Pancreas (tissue), 10 donors: ENCODE data around the gene GLB1L3. TPM values are rescaled to one million over a fixed set of nuclear protein-coding genes. Genes with fewer than 3 reads are reported as not detected.

Experiments
- ATAC-seq, 4 donors: fragments of 200-7000 bp; cut with Tn5 transposase; one replicate each; pipeline versions ENCODE4 v1.8.0 to v1.9.1; 2020; ENCODE audit warnings: mild to moderate bottlenecking in 4 of 4, moderate library complexity in 4 of 4
- DNase-seq, 6 donors: peaks; one replicate each; pipeline ENCODE4 v3.0.0-alpha.2; 2020
- FAIRE-seq: peaks from 2 replicates; lab custom pipeline; 2012; peaks lifted over from hg19 to GRCh38; lab: Jason Lieb, UNC
- H3K27ac ChIP-seq, 4 donors: fragments of 200-600 bp; sonication (generic); 1 replicate in 3 of 4; 2 replicates in 1 of 4; pipeline versions ENCODE4 v1.5.0 to v1.8.0; 2020
- H3K27me3 ChIP-seq, 4 donors: fragments of 200-600 bp; one replicate each; pipeline ENCODE4 v1.8.0; 2021
- H3K36me3 ChIP-seq, 3 donors: fragments of 200-600 bp; sonication (generic) in 1 of 3; one replicate each; pipeline versions ENCODE4 v1.5.0 to v1.8.0; 2020 to 2021
- H3K4me1 ChIP-seq, 3 donors: fragments of 200-600 bp; one replicate each; pipeline ENCODE4 v1.8.0; 2021
- H3K4me3 ChIP-seq, 4 donors: fragments of 200-600 bp; sonication (generic) in 2 of 4; one replicate each; pipeline versions ENCODE4 v1.5.0 to v1.8.0; 2020 to 2021
- H3K9me3 ChIP-seq, 4 donors: fragments of 200-600 bp; one replicate each; pipeline ENCODE4 v1.8.0; 2021
- WGBS, 2 donors: extraction: QIAGEN DNeasy Blood & Tissue Kit; methylation state at CpG; one replicate each; pipeline ENCODE4 v1.1.7; 2013; 5-methylcytosine and 5-hydroxymethylcytosine counted together
- intact Hi-C, 3 donors: fragments of 100-400 bp; cut with DNase I; formaldehyde crosslinking; loops; one replicate each; pipeline versions ENCODE4 v1.11.1 to v1.14.2; 2022
- polyA plus RNA-seq, 2 donors: library from polyadenylated mRNA; stranded (reverse); fragments of 200-250 nt; gene quantifications; one replicate each; pipeline ENCODE4 v1.2.3, GENCODE V29; 2013
- total RNA-seq, 6 donors: library from RNA; stranded (reverse); fragmentation: NEBNext Ultra II Directional in 4 of 6; extraction: Animal tissue kit (Norgen Biotek cat#: 25700) in 4 of 6; gene quantifications; one replicate each; pipeline versions ENCODE4 v1.2.1 to v1.2.4, GENCODE V29; 2021 to 2023
- TF ChIP-seq, protein P1 (sequence below), 4 donors: fragments of 200-600 bp; sonication (generic) in 3 of 4; IDR thresholded peaks; one replicate each; pipeline versions ENCODE4 v1.5.0 to v1.8.0; 2021; ENCODE audit warnings: antibody characterized with exemption in 4 of 4
- donor health status: healthy with polysubstance abuse.
- donor health status: DM: no; HTN: no; CAD: no; lungs with moderate emphysema.
- donor health status: DM: no; HTN: no; CAD: no.
- donor health status: control.
- donor health status: control.
- donor health status: Bipolar disorder and iron deficiency.
- donor health status: DM: yes; HTN: yes; CAD: no.
- donor health status: DM: no; HTN: no; CAD: no.
- donor health status: DM: no; HTN: no; CAD: no.
- donor health status: DM: yes; HTN: yes; CAD: no.

The GLB1L3 gene, protein sequence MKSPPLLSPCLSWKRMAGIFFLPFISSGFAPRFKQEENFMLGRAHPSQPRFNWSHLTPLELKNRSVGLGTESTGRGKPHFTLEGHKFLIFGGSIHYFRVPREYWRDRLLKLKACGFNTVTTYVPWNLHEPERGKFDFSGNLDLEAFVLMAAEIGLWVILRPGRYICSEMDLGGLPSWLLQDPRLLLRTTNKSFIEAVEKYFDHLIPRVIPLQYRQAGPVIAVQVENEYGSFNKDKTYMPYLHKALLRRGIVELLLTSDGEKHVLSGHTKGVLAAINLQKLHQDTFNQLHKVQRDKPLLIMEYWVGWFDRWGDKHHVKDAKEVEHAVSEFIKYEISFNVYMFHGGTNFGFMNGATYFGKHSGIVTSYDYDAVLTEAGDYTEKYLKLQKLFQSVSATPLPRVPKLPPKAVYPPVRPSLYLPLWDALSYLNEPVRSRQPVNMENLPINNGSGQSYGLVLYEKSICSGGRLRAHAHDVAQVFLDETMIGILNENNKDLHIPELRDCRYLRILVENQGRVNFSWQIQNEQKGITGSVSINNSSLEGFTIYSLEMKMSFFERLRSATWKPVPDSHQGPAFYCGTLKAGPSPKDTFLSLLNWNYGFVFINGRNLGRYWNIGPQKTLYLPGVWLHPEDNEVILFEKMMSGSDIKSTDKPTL
- total RNA-seq (under 1 TPM in 2 of 6 donors, not detected in 4; 0.12 to 0.13 TPM), polyA plus RNA-seq (under 1 TPM; 0.15 to 0.38 TPM)

DNA sequence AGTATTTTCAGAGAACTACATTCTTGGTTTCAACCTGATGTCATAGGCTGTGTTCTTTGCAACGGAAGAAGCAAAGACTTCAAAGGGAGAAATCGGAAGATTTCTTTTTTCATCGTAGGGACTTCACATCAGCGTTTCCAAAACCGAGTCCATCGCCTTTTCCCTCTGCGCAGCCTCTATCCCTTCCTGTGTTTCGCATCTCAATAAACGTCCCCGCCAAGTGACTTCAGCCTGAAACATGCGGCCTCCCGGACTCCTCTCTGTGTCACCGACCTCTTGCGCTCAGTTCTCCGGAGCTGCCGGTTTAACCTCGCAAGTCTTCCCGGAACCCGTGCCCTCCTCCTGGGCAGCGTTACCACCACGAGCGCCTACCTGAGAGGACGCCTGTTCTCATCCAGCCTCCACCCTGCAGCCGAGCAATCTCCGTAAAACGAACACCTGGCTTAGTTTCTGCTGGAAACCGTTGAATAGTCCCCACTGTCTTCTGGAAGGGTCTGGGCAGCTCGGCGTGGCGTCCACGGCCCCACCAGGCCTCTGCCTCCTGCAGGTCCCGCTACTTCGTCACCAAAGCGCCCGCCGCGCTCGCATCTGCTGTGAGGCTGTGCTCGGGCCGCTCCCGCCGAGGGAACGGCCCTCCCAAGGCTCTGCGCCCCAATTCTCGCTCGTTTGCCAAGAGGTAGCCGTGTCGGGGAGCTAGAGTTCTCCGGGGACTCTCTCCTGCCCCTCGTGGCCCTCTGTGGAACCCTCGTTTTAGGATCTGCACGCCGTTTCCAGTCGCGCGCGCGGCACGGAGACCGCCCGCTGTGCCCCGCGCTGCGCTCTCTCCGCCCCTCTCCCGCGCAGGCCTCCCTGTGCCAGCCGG, at the start of gene GLB1L3:
GLB1L3 (plus strand) TSS at position 846 of the 862 bp plus-strand sequence. CDS start 362 bp downstream, outside the sequence.
- ATAC-seq, result peak; percentile 53 to 81 (median 75)
- peaks cover 0 to 45% (median 24%) of the 10 kb centered on the region in 4 donors for H3K27me3 ChIP-seq
- no peak for FAIRE-seq
- no peaks in the 10 kb centered on the region for H3K9me3 ChIP-seq
- peak in 1 of 6 donors; percentile 68 for DNase-seq
- intact Hi-C loops, result no loop called here
- peak within 1 kb of the TSS in 2 of 4 donors; percentile 13 to 45 for H3K4me3 ChIP-seq
- no peak within 1 kb of the TSS for H3K27ac ChIP-seq
- H3K36me3 ChIP-seq, result no peaks in the 10 kb centered on the region
- TF ChIP-seq, protein P1, sequence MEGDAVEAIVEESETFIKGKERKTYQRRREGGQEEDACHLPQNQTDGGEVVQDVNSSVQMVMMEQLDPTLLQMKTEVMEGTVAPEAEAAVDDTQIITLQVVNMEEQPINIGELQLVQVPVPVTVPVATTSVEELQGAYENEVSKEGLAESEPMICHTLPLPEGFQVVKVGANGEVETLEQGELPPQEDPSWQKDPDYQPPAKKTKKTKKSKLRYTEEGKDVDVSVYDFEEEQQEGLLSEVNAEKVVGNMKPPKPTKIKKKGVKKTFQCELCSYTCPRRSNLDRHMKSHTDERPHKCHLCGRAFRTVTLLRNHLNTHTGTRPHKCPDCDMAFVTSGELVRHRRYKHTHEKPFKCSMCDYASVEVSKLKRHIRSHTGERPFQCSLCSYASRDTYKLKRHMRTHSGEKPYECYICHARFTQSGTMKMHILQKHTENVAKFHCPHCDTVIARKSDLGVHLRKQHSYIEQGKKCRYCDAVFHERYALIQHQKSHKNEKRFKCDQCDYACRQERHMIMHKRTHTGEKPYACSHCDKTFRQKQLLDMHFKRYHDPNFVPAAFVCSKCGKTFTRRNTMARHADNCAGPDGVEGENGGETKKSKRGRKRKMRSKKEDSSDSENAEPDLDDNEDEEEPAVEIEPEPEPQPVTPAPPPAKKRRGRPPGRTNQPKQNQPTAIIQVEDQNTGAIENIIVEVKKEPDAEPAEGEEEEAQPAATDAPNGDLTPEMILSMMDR (IDR thresholded peaks at IDR 0.05), result peak in 1 of 4 donors; percentile 25
- peaks cover 0 to 8% (median 0%) of the 10 kb centered on the region in 3 donors for H3K4me1 ChIP-seq
- WGBS, 2 donors, result 3 to 4% methylated on average over 66 to 68 of the region's 68 CpGs

DNA sequence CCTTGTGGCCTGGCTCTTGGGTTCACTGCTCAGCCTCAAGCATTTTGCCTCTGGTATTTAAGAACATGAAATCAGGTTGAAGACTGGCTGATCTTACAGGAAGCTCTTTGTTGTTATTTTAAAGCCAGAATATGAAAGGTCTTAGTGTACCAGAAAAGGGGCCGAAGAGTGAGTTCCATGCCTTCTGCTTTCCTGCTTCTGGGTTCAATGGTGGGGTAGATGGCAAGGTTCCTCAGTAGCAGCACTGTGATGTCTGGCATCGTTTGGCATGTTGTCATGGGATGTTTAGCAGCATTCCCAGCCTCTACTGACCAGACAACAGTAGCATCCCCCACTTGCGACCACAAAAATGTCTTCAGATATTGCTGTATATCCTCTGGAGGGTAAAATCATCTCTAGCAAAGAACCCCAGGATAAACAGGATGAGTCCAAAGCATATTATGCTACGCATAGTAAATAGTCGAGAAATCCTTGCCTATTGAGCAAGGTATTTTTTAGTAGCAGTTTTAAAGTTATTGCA, 49.3 kb upstream of the GLB1L3 start:
- intact Hi-C loops, result no loop called here
- DNase-seq, result no peak
- ATAC-seq, result no peak
- H3K4me3 ChIP-seq, result peak overlapping the region in 1 of 4 donors; percentile 76
- TF ChIP-seq, protein P1 (IDR thresholded peaks at IDR 0.05), result no peak
- H3K27me3 ChIP-seq, result no peaks in the 10 kb centered on the region
- peaks cover 0 to 30% (median 9%) of the 10 kb centered on the region in 3 donors for H3K4me1 ChIP-seq
- no peak overlapping the region for H3K27ac ChIP-seq
- H3K9me3 ChIP-seq, result no peaks in the 10 kb centered on the region
- WGBS, 2 donors, result 80 to 83% methylated on average over 5 of the region's 5 CpGs
- no peaks in the 10 kb centered on the region for H3K36me3 ChIP-seq
- no peak for FAIRE-seq

DNA sequence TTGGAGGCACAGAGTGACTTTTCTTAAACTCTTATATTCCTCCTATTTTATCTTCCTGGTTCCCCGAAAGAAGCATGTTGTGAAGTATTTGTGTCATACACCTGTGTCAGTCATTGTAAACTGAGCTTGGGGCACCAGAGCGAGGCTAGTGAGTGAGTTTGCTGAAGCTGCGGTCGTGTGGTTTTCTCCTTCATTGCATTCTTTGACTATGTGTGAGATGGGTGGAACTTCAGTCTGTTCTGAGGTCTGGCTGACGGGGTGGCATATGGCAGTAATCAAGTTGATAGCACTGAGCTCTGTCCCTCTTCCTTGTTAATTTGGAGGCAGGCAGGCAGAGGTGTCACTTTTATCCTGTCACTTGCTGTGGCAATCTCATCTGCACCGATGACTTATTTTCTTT, 47.6 kb upstream of the GLB1L3 start:
- no peaks in the 10 kb centered on the region for H3K36me3 ChIP-seq
- TF ChIP-seq, protein P1 (IDR thresholded peaks at IDR 0.05), result no peak
- no peak overlapping the region for H3K27ac ChIP-seq
- no peak overlapping the region for H3K4me3 ChIP-seq
- FAIRE-seq, result no peak
- H3K27me3 ChIP-seq, result no peaks in the 10 kb centered on the region
- H3K9me3 ChIP-seq, result no peaks in the 10 kb centered on the region
- DNase-seq, result no peak
- peaks cover 0 to 22% (median 9%) of the 10 kb centered on the region in 3 donors for H3K4me1 ChIP-seq
- 88 to 91% methylated on average over 6 of the region's 6 CpGs for WGBS, 2 donors
- intact Hi-C loops, result no loop called here
- ATAC-seq, result no peak

DNA sequence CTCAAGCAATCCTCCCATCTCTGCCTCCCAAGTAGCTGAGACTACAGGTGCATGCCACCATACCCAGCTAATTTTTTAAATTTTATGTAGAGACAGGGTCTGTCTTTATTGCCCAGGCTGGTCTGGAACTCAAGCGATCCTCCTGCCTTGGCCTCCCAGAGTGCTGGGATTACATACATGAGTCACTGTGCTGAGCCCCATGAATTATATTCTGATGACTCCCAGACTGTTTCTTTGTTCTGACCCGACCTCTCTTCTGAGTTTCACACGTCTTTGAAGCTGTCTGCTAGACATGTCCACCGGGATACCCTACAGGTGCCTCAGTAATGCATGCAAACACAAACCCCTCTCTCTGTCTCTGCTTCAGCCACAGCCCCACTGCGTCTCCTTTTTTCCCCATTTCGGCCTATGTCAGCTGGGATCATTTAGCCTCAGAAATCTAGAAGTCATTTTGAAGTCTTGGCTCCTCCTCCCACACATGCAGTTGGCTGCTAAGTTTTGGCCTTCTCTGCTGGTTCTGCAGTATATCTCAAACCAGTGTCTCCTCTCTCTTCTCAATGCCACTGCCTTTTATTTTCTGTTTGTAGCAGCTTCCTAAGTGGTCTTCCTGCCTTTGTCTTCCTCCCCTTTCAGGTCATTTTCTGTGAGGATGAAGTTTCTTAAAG, 46.9 kb upstream of the GLB1L3 start:
- TF ChIP-seq, protein P1 (IDR thresholded peaks at IDR 0.05), result no peak
- intact Hi-C loops, result no loop called here
- DNase-seq (no peak), ATAC-seq (no peak), FAIRE-seq (no peak)
- H3K36me3 ChIP-seq, result no peaks in the 10 kb centered on the region
- 82 to 88% methylated on average over 6 of the region's 6 CpGs for WGBS, 2 donors
- H3K4me3 ChIP-seq, result no peak overlapping the region
- peaks cover 0 to 22% (median 9%) of the 10 kb centered on the region in 3 donors for H3K4me1 ChIP-seq
- H3K9me3 ChIP-seq, result no peaks in the 10 kb centered on the region
- no peak overlapping the region for H3K27ac ChIP-seq
- no peaks in the 10 kb centered on the region for H3K27me3 ChIP-seq
